Lung (tissue), 12 donors: ENCODE data around the gene ESR1. TPM values are rescaled to one million over a fixed set of nuclear protein-coding genes. Genes with fewer than 3 reads are reported as not detected.

ENCODE experiments used
- ATAC-seq: fragments of 200-7000 bp; cut with Tn5 transposase; one replicate; pipeline ENCODE4 v1.9.1; 2020; ENCODE audit warnings: moderate number of reproducible peaks; ENCODE audit not compliant: insufficient read depth, low FRiP score
- DNase-seq, 3 donors: peaks; one replicate each; pipeline ENCODE4 v3.0.0-alpha.2; 2013 to 2017
- H3K27ac ChIP-seq, 2 donors: one replicate each; pipeline ENCODE4 v1.5.1; 2013; ENCODE audit warnings: mild to moderate bottlenecking in 2 of 2, moderate library complexity in 2 of 2, control low read depth in 1 of 2, inconsistent platforms in 1 of 2, low read depth in 1 of 2, low read length in 1 of 2
- H3K27me3 ChIP-seq, 3 donors: one replicate each; pipeline ENCODE4 v1.5.1; 2013; ENCODE audit warnings: low read length in 2 of 3; ENCODE audit not compliant: control insufficient read depth in 3 of 3, insufficient read depth in 3 of 3
- H3K36me3 ChIP-seq, 4 donors: one replicate each; pipeline ENCODE4 v1.5.1; 2013; ENCODE audit warnings: low read length in 4 of 4, mild to moderate bottlenecking in 1 of 4, moderate library complexity in 1 of 4; ENCODE audit not compliant: control insufficient read depth in 4 of 4, insufficient read depth in 4 of 4
- H3K4me1 ChIP-seq, 5 donors: one replicate each; pipeline ENCODE4 v1.5.1; 2013; ENCODE audit warnings: low read length in 5 of 5, mild to moderate bottlenecking in 2 of 5, moderate library complexity in 1 of 5; ENCODE audit not compliant: control insufficient read depth in 5 of 5, insufficient read depth in 5 of 5
- H3K4me3 ChIP-seq: one replicate; pipeline ENCODE4 v1.5.1; 2013; ENCODE audit warnings: mild to moderate bottlenecking, control low read depth, moderate library complexity
- H3K9ac ChIP-seq, 2 donors: one replicate each; pipeline ENCODE4 v1.5.1; 2013; ENCODE audit warnings: low read length in 2 of 2, control low read depth in 1 of 2; ENCODE audit not compliant: insufficient read depth in 1 of 2
- H3K9me3 ChIP-seq, 4 donors: one replicate each; pipeline ENCODE4 v1.5.1; 2013; ENCODE audit warnings: low read length in 3 of 4, mild to moderate bottlenecking in 1 of 4, moderate library complexity in 1 of 4; ENCODE audit not compliant: control insufficient read depth in 4 of 4, insufficient read depth in 3 of 4
- CTCF ChIP-seq: IDR thresholded peaks from 2 replicates; pipeline ENCODE4 v1.5.1; 2012; ENCODE audit warnings: mild to moderate bottlenecking; ENCODE audit errors: control extremely low read depth, extremely low read depth
- whole genome bisulfite sequencing, 2 donors: extraction: QIAGEN DNeasy Blood & Tissue Kit; methylation state at CpG; one replicate each; pipeline ENCODE4 v1.1.7; 2013; 5-methylcytosine and 5-hydroxymethylcytosine counted together
- polyA plus RNA-seq, 2 donors: library from polyadenylated mRNA; stranded (reverse); fragments of 200-250 nt; gene quantifications; one replicate each; pipeline ENCODE4 v1.2.1, GENCODE V29; 2013
- total RNA-seq, 2 donors: library from RNA; depleted of rRNA in 1 of 2; stranded (reverse); fragments of >200 nt in 1 of 2; gene quantifications; one replicate each; pipeline ENCODE4 v1.2.1, GENCODE V29; 2014 to 2021
- donor health status: control.
- donor health status: control.
- donor health status: Bipolar disorder and iron deficiency.
- donor health status: healthy.
- donor health status: DM: yes; HTN: yes; CAD: no.

The ESR1 gene
- total and polyA plus RNA-seq, 4 donors: 0.14 to 3.7 (median 0.78) TPM

- 74 to 88% methylated on average over 3 of the region's 3 CpGs for WGBS, 2 donors
- ATAC-seq (no peak), DNase-seq (no peak)
- Histone ChIP-seq H3K4me3 (no peak overlapping the region), H3K36me3 (peaks cover 25 to 40% (median 30%) of the 10 kb centered on the region in 4 donors), H3K4me1 (peaks cover 0 to 5% (median 0%) of the 10 kb centered on the region in 5 donors), H3K27me3 (no peaks in the 10 kb centered on the region), H3K9ac (no peak overlapping the region), H3K9me3 (no peaks in the 10 kb centered on the region), H3K27ac (no peak overlapping the region)
- no peak for TF ChIP-seq CTCF
These were observed 342.7 kb downstream of the ESR1 start for GRCh38 chr6:152150196-152150595.

GRCh38 chr6:152151920-152152319 is 344.4 kb downstream of the ESR1 start:
- TF ChIP-seq CTCF: no peak

GRCh38 chr6:152154559-152155356 is 347.3 kb downstream of the ESR1 start:
- TF ChIP-seq CTCF: no peak
- Histone ChIP-seq H3K9me3 (no peaks in the 10 kb centered on the region), H3K27ac (no peak overlapping the region), H3K4me3 (no peak overlapping the region), H3K27me3 (no peaks in the 10 kb centered on the region), H3K4me1 (peaks cover 0 to 2% (median 0%) of the 10 kb centered on the region in 5 donors), H3K36me3 (peaks cover 9 to 25% (median 24%) of the 10 kb centered on the region in 4 donors), H3K9ac (no peak overlapping the region)
- no peak for ATAC-seq
- DNase-seq: no peak
- WGBS, 2 donors: 94 to 95% methylated on average over 17 of the region's 17 CpGs

More at GRCh38 chr6:152151920-152152319, 344.4 kb downstream of the ESR1 start:
- no peak overlapping the region for H3K4me3 ChIP-seq
- 40 to 72% methylated on average over 13 of the region's 13 CpGs for WGBS, 2 donors
- peak overlapping the region in 1 of 2 donors; percentile 39 for H3K27ac ChIP-seq
- no peaks in the 10 kb centered on the region for H3K27me3 ChIP-seq
- DNase-seq (no peak), ATAC-seq (no peak)
- peaks cover 23 to 38% (median 32%) of the 10 kb centered on the region in 4 donors for H3K36me3 ChIP-seq
- H3K9me3 ChIP-seq: no peaks in the 10 kb centered on the region
- H3K9ac ChIP-seq: no peak overlapping the region
- H3K4me1 ChIP-seq: peaks cover 0 to 2% (median 0%) of the 10 kb centered on the region in 5 donors
